Measurements from ENCODE around the gene SACS. TPM values are rescaled to one million over a fixed set of nuclear protein-coding genes. Genes with fewer than 3 reads are reported as not detected.

The SACS gene
- total RNA-seq, 1 experiment from 2014 or later = 53.0 TPM

DNA sequence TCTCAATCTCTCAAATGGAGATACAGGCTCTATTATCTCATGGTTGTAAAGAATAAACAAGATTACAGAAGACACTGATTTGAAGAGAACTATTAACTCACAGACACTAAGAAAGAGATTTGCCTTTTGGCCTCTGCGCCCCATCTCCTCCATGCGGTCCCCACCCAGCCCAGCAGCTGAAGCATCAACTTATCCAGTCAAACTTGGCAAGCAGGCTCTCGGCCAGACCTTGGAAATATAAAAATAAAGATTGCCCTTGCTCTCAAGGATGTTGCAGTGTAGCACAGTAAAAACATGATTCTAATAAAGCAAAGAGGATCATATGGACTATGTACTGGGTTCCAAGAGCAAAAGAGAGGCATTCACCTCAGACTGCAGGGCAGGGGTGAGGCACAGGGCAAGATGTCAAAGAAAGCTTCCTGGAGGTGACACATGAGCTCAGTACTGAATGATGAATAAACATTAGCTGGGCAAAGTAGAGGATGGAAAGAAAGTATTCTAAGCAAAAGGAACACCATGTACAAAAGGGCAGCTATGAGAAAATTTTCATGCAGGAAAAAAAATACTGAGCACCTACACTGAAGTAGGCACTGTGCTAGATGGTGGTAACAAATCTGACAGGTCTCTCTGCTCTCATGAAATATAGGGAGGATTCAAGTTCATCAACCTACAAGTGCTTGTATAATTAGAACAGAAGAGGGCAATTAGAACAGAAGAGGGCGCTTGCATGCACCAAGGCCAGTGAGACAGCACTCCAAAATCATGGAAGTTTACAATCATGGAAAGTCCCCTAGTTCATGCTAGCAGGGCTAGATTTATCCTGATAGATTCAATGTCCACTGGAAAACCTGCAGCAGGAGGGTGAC is 85.0 kb downstream of the SACS start:
- H3K27ac ChIP-seq (ENCODE audit: insufficient read length, low read depth, low read length) = no peak overlapping the region
- no peak overlapping the region for H2AFZ ChIP-seq (ENCODE audit: low read length)
- no peak overlapping the region for H3K18ac ChIP-seq (ENCODE audit: insufficient read length, low read depth, low read length)
- no peak overlapping the region; a peak in 1 of 7 replicates for H3K27ac Mint-ChIP-seq
- no peak overlapping the region for H3K9ac ChIP-seq (ENCODE audit: extremely low read depth, insufficient read length, low read length)
- no peak for DNase-seq
- no peak overlapping the region for H2BK5ac ChIP-seq (ENCODE audit: insufficient read length, low read length)
- no peak overlapping the region for H2BK20ac ChIP-seq (ENCODE audit: low read depth, low read length, poor library complexity, severe bottlenecking)
- H3K4me2 ChIP-seq (ENCODE audit: insufficient read depth, insufficient read length, low read length) = no peak overlapping the region
- H3K4me3 Mint-ChIP-seq = no peak overlapping the region
- H3T11ph ChIP-seq (ENCODE audit: low read length) = no peak overlapping the region
- no CpG with 5 or more reads among the region's 4 CpGs for WGBS (ENCODE audit: extremely low coverage, insufficient read length, low lambda C conversion rate)
- H3K4ac ChIP-seq (ENCODE audit: low read depth, low read length) = no peak overlapping the region
- H3K27me3 ChIP-seq (ENCODE audit: insufficient read depth, low read length) = no peaks in the 10 kb centered on the region
- H2BK12ac ChIP-seq (ENCODE audit: insufficient read length, low read depth, low read length) = no peak overlapping the region
- no peak overlapping the region for H4K8ac ChIP-seq (replicated peaks; ENCODE audit: insufficient read length, low read depth, low read length)
- no peaks in the 10 kb centered on the region for H3K9me3 ChIP-seq (ENCODE audit: control insufficient read depth, low read depth, low read length)
- no peaks in the 10 kb centered on the region; a peak in 1 of 5 replicates for H3K9me3 Mint-ChIP-seq
- no peak overlapping the region for H3K14ac ChIP-seq (ENCODE audit: insufficient read depth, low read length)
- H3K79me1 ChIP-seq (ENCODE audit: insufficient read depth, low read depth, low read length, poor library complexity, severe bottlenecking) = peaks cover 5% of the 10 kb centered on the region
- H3K23me2 ChIP-seq (ENCODE audit: insufficient read length, low read depth, low read length, poor library complexity, severe bottlenecking) = no peaks in the 10 kb centered on the region
- TF ChIP-seq, protein P1, sequence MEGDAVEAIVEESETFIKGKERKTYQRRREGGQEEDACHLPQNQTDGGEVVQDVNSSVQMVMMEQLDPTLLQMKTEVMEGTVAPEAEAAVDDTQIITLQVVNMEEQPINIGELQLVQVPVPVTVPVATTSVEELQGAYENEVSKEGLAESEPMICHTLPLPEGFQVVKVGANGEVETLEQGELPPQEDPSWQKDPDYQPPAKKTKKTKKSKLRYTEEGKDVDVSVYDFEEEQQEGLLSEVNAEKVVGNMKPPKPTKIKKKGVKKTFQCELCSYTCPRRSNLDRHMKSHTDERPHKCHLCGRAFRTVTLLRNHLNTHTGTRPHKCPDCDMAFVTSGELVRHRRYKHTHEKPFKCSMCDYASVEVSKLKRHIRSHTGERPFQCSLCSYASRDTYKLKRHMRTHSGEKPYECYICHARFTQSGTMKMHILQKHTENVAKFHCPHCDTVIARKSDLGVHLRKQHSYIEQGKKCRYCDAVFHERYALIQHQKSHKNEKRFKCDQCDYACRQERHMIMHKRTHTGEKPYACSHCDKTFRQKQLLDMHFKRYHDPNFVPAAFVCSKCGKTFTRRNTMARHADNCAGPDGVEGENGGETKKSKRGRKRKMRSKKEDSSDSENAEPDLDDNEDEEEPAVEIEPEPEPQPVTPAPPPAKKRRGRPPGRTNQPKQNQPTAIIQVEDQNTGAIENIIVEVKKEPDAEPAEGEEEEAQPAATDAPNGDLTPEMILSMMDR (conservative IDR thresholded peaks at IDR 0.05) = peak; percentile 51; the same call in 2 of the 3 replicates
- no peaks in the 10 kb centered on the region for H3K27me3 Mint-ChIP-seq (ENCODE audit: low read depth)
- peaks cover 51 to 69% (median 57%) of the 10 kb centered on the region in 3 experiments; a peak in 6 of 7 replicates for H3K36me3 Mint-ChIP-seq (ENCODE audit: insufficient read depth in 1 of 3, low read depth in 3 of 3)
- no peaks in the 10 kb centered on the region for H3K4me1 ChIP-seq (ENCODE audit: insufficient read depth, low read length)
- no peak overlapping the region for H4K5ac ChIP-seq (ENCODE audit: insufficient read length, low read depth, low read length)
- H4K20me1 ChIP-seq (ENCODE audit: control insufficient read depth, insufficient read depth, insufficient read length) = no peaks in the 10 kb centered on the region
- no peak overlapping the region for H3K23ac ChIP-seq (ENCODE audit: insufficient read length, low read depth, low read length)
- no peak overlapping the region for H2AK5ac ChIP-seq (ENCODE audit: insufficient read length, low read length)
- no peak overlapping the region for H3K56ac ChIP-seq (ENCODE audit: insufficient read length, low read depth, low read length)
- no peak overlapping the region for H2BK120ac ChIP-seq (ENCODE audit: low read depth, low read length, poor library complexity, severe bottlenecking)
- H3K4me1 Mint-ChIP-seq = no peaks in the 10 kb centered on the region; a peak in 1 of 4 replicates
- H4K91ac ChIP-seq (ENCODE audit: insufficient read length, low read depth, low read length) = no peak overlapping the region
- H2BK15ac ChIP-seq (ENCODE audit: low read depth, low read length) = no peak overlapping the region
- 0 out of 2 replicates have a peak, but pooled peaks cover 4% of the 10 kb centered on the region for H3K79me2 ChIP-seq (ENCODE audit: insufficient read depth, low read length)
